ENCODE measurements around the gene VAV2.
"Not testable (repeated sequence)": the region's sequence is repeated elsewhere in the genome, so short reads cannot be mapped to it uniquely, and the experiment has no call there.

Gene VAV2

GRCh38 chr9:133905493-133905892, 86.6 kb downstream of the VAV2 start:
- no peak for DNase-seq (ENCODE audit: low read depth in 1 of 2, low spot score in 1 of 2)
- in situ Hi-C loops (cut with HindIII; ENCODE audit: low pct_unique_long_range_greater_than_20kb, low sequenced_read_pairs): no loop called here
- no peak for TF ChIP-seq JUND (IDR thresholded peaks at IDR 0.05; ENCODE audit: low read depth)

GRCh38 chr9:133904346-133905090, 87.6 kb downstream of the VAV2 start:
- in situ Hi-C loops (cut with HindIII; ENCODE audit: low pct_unique_long_range_greater_than_20kb, low sequenced_read_pairs): no loop called here
- TF ChIP-seq JUND (IDR thresholded peaks at IDR 0.05; ENCODE audit: low read depth): no peak
- DNase-seq (ENCODE audit: low read depth in 1 of 2, low spot score in 1 of 2): no peak

- DNase-seq (ENCODE audit: low read depth in 1 of 2, low spot score in 1 of 2): no peak
- in situ Hi-C loops (cut with HindIII; ENCODE audit: low pct_unique_long_range_greater_than_20kb, low sequenced_read_pairs): no loop called here
- no peak for TF ChIP-seq JUND (IDR thresholded peaks at IDR 0.05; ENCODE audit: low read depth)
These were observed 90.8 kb downstream of the VAV2 start for GRCh38 chr9:133901184-133901835.

DNA sequence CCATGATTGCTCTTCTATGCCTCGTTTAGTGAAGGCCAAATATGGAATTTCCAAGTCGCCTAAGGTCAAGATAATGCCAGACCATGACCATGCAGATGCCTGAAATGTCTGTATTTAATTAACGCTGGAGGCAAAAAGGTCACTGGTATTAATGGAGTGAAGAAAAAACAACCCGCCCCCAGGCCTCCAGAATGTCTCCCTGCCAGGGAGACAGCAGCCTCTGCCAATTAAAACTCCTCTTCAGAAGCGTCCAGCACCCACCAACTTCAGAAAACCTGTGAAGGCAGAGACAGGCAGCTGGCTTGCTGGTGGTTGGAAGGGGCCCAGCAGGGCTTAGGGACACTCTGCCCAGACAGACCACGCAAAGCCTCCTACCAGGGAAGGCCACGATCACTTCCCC, 94.4 kb downstream of the VAV2 start:
- TF ChIP-seq JUND (IDR thresholded peaks at IDR 0.05; ENCODE audit: low read depth): no peak
- in situ Hi-C loops (cut with HindIII; ENCODE audit: low pct_unique_long_range_greater_than_20kb, low sequenced_read_pairs): no loop called here
- DNase-seq (ENCODE audit: low read depth in 1 of 2, low spot score in 1 of 2): no peak

GRCh38 chr9:133896007-133896406, 96.1 kb downstream of the VAV2 start:
- in situ Hi-C loops (cut with HindIII; ENCODE audit: low pct_unique_long_range_greater_than_20kb, low sequenced_read_pairs): not testable (repeated sequence)

DNA sequence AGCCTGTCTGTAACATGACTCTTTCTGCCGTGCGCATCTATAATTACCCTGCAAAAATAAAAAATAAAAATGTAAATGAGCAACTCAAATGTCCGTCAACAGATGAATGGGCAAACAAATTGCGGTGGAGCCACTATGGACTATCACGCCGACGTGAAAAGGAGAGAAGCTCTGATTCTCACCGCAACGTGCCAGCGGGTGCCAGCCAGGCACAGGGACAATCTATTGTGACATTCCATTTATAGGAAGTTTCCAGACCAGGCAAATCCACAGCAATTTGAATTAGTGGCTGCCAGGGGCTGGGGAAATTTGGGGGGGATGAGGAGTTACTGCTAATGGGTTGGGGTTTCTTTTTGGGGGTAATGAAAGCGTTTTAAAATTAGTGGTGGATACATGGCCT, 96.8 kb downstream of the VAV2 start:
- in situ Hi-C loops (cut with HindIII; ENCODE audit: low pct_unique_long_range_greater_than_20kb, low sequenced_read_pairs): no loop called here
- no peak for DNase-seq (ENCODE audit: low read depth in 1 of 2, low spot score in 1 of 2)
- no peak for TF ChIP-seq JUND (IDR thresholded peaks at IDR 0.05; ENCODE audit: low read depth)

More at GRCh38 chr9:133896007-133896406, 96.1 kb downstream of the VAV2 start:
- DNase-seq (ENCODE audit: low read depth in 1 of 2, low spot score in 1 of 2): not testable (repeated sequence)

GRCh38 chr9:133894377-133895321, 97.5 kb downstream of the VAV2 start:
- in situ Hi-C loops (cut with HindIII; ENCODE audit: low pct_unique_long_range_greater_than_20kb, low sequenced_read_pairs): no loop called here
- TF ChIP-seq JUND (IDR thresholded peaks at IDR 0.05; ENCODE audit: low read depth): no peak
- DNase-seq (ENCODE audit: low read depth in 1 of 2, low spot score in 1 of 2): no peak

DNA sequence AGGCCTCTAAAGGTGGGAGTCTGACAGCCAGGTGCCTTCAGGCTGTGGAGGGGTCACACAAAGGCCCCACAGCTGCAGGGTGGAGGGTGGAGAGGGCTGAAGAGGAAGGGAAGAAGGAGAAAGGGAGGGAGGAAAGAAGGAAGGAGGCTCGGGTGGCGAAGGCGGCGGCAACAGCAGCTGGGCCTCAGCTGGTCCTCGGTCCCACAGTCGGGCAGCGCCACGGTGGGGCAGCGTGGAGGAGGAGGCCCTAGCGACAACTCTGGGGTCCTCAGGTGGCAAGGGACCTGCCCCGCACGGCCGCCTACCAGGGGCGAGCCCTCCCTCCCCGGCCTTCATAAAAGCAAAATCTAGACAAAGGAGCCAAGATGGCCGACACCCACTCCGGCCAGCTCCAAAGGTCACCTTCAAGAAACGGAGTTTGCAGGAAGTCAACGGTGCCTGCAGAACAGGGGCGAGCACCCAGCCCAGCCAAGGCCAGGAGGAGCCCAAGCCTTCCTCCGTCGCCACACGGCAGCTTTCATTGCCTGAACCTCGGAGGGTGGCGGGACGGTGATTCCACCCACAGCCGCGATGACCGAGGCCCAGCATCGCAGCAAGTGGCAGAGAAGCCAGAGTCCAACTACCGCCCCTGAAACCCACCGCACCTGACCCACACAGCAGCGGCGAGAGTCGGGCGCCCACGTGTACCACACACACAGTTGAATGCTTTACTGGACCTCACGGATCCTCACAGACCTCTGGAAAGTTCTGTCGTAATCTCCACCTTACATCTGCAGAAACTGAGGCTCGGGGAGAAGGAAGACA, 98.7 kb downstream of the VAV2 start:
- no peak for DNase-seq (ENCODE audit: low read depth in 1 of 2, low spot score in 1 of 2)
- in situ Hi-C loops (cut with HindIII; ENCODE audit: low pct_unique_long_range_greater_than_20kb, low sequenced_read_pairs): no loop called here
- TF ChIP-seq JUND (IDR thresholded peaks at IDR 0.05; ENCODE audit: low read depth): no peak

DNA sequence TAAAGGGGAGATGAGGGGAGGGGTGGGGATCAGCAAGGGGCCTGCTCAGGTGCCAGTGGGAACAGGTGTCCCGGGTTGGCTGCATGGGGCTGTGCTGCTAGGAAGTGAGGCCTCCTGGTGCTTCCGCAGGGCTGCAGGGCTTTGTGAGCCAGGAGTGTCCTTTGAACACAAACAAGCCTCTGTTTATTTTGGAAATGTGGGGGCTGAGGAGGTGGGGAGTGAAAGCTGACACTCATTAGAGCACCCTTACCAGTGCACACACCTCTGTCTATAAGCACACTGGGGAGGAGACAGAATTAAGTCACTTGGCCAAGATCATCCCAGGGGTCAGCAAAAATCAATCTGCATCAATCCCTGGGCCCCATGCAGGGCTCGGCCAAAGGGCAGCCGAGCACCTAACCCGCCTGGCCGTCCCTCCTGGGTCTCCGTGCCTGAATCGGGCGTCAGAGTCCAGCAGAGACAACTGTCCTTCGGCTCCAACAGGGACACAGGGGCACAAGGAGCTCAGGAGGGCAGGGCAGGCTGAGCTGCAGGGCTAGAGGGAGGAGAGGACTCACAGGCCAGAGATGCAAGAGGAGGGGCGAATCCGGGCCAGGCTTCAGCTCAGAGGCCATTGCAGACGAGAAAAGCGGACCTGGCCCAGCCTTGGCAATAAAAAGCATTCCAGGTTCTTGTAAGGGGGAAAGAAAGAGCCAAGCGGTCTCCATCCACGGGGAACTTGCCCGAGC, 99.8 kb downstream of the VAV2 start:
- in situ Hi-C loops (cut with HindIII; ENCODE audit: low pct_unique_long_range_greater_than_20kb, low sequenced_read_pairs): no loop called here
- DNase-seq (ENCODE audit: low read depth in 1 of 2, low spot score in 1 of 2): peak in 1 of 2 experiments; percentile 73
- no peak for TF ChIP-seq JUND (IDR thresholded peaks at IDR 0.05; ENCODE audit: low read depth)

GRCh38 chr9:133891741-133892140, 100.4 kb downstream of the VAV2 start:
- DNase-seq (ENCODE audit: low read depth in 1 of 2, low spot score in 1 of 2): no peak
- in situ Hi-C loops (cut with HindIII; ENCODE audit: low pct_unique_long_range_greater_than_20kb, low sequenced_read_pairs): no loop called here
- no peak for TF ChIP-seq JUND (IDR thresholded peaks at IDR 0.05; ENCODE audit: low read depth)

GRCh38 chr9:133890583-133890982, 101.5 kb downstream of the VAV2 start:
- DNase-seq (ENCODE audit: low read depth in 1 of 2, low spot score in 1 of 2): no peak
- in situ Hi-C loops (cut with HindIII; ENCODE audit: low pct_unique_long_range_greater_than_20kb, low sequenced_read_pairs): no loop called here
- TF ChIP-seq JUND (IDR thresholded peaks at IDR 0.05; ENCODE audit: low read depth): no peak
